Gastrocnemius medialis (tissue), 4 donors: Measurements from ENCODE around the gene ATP1A3. TPM values are rescaled to one million over a fixed set of nuclear protein-coding genes. Genes with fewer than 3 reads are reported as not detected.
A peak's percentile ranks its signal among the peaks of the same experiment; 100 is the strongest.
"Not testable (repeated sequence)": the region's sequence is repeated elsewhere in the genome, so short reads cannot be mapped to it uniquely, and the experiment has no call there.

Experiments
- ATAC-seq, 2 donors: fragments of 150-250 bp; one replicate each; pipeline ENCODE4 v1.9.1; 2016
- DNase-seq, 2 donors: peaks; one replicate each; pipeline ENCODE4 v3.0.0-alpha.2; 2019
- H3K27ac ChIP-seq, 4 donors: fragments of 200-600 bp; sonication (generic); 1 replicate in 1 of 4; 2 replicates in 3 of 4; pipeline ENCODE4 v1.5.1; 2016 to 2018; ENCODE audit warnings: mild to moderate bottlenecking in 2 of 4, moderate library complexity in 1 of 4
- H3K27me3 ChIP-seq, 3 donors: fragments of 200-600 bp; sonication (generic) in 2 of 3; 1 replicate in 1 of 3; 2 replicates in 2 of 3; pipeline versions ENCODE4 v1.5.1 to v1.6.0; 2016 to 2019; ENCODE audit warnings: mild to moderate bottlenecking in 1 of 3, moderate library complexity in 1 of 3
- H3K36me3 ChIP-seq, 2 donors: fragments of 200-600 bp; sonication (generic) in 1 of 2; one replicate each; pipeline ENCODE4 v1.5.1; 2017 to 2018
- H3K4me1 ChIP-seq, 2 donors: fragments of 200-600 bp; sonication (generic) in 1 of 2; one replicate each; pipeline ENCODE4 v1.5.1; 2016 to 2017; ENCODE audit warnings: mild to moderate bottlenecking in 2 of 2
- H3K4me3 ChIP-seq, 4 donors: fragments of 200-600 bp; sonication (generic) in 3 of 4; 1 replicate in 1 of 4; 2 replicates in 3 of 4; pipeline ENCODE4 v1.5.1; 2016 to 2019; ENCODE audit warnings: mild to moderate bottlenecking in 2 of 4
- H3K9me3 ChIP-seq, 3 donors: fragments of 200-600 bp; sonication (generic) in 2 of 3; 1 replicate in 1 of 3; 2 replicates in 2 of 3; pipeline ENCODE4 v1.5.1; 2016 to 2019
- POLR2A ChIP-seq, 2 donors: fragments of 450-650 bp; IDR thresholded peaks; one replicate each; pipeline ENCODE4 v1.6.1; 2017; ENCODE audit warnings: antibody characterized with exemption in 2 of 2, mild to moderate bottlenecking in 2 of 2, moderate library complexity in 2 of 2
- in situ Hi-C, 4 donors: fragments of 200-750 bp; cut with MboI; loops; one replicate each; pipeline versions ENCODE4 v1.15.0 to v1.8.0; 2017; ENCODE audit warnings: low sequenced_read_pairs in 4 of 4
- intact Hi-C: fragments of 100-400 bp; cut with DNase I; formaldehyde crosslinking; loops from one replicate; pipeline ENCODE4 v1.15.1; 2023; ENCODE audit warnings: low total_unique reads
- total RNA-seq, 4 donors: library from RNA; depleted of rRNA; stranded (reverse); fragments of >200 nt; gene quantifications; one replicate each; pipeline versions ENCODE4 v1.1.0 to v1.2.3, GENCODE V29; 2016
- TF ChIP-seq, protein P1 (sequence below), 5 experiments: fragments of 450-650 bp in 3 of 5; fragments of 200-600 bp in 2 of 5; sonication (generic) in 2 of 5; IDR thresholded peaks in 4 of 5; conservative IDR thresholded peaks in 1 of 5; 1 replicate in 4 of 5; 2 replicates in 1 of 5; pipeline ENCODE4 v1.5.1; 2016 to 2019; ENCODE audit warnings: antibody characterized with exemption in 5 of 5, mild to moderate bottlenecking in 3 of 5, moderate library complexity in 3 of 5

Gene ATP1A3
- total RNA-seq, 4 donors from 2014 or later: not detected

- in situ Hi-C loops: no loop called here
- Histone ChIP-seq H3K9me3 (no peaks in the 10 kb centered on the region), H3K27me3 (peaks cover 46 to 70% (median 65%) of the 10 kb centered on the region in 3 donors), H3K36me3 (no peaks in the 10 kb centered on the region), H3K27ac (no peak overlapping the region), H3K4me1 (peaks cover 0 to 8% of the 10 kb centered on the region in 2 donors), H3K4me3 (peak overlapping the region in 2 of 4 donors; percentile 37 to 49)
- TF ChIP-seq, protein P1, sequence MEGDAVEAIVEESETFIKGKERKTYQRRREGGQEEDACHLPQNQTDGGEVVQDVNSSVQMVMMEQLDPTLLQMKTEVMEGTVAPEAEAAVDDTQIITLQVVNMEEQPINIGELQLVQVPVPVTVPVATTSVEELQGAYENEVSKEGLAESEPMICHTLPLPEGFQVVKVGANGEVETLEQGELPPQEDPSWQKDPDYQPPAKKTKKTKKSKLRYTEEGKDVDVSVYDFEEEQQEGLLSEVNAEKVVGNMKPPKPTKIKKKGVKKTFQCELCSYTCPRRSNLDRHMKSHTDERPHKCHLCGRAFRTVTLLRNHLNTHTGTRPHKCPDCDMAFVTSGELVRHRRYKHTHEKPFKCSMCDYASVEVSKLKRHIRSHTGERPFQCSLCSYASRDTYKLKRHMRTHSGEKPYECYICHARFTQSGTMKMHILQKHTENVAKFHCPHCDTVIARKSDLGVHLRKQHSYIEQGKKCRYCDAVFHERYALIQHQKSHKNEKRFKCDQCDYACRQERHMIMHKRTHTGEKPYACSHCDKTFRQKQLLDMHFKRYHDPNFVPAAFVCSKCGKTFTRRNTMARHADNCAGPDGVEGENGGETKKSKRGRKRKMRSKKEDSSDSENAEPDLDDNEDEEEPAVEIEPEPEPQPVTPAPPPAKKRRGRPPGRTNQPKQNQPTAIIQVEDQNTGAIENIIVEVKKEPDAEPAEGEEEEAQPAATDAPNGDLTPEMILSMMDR (IDR thresholded peaks at IDR 0.05 in 4 of 5, conservative IDR thresholded peaks at IDR 0.05 in 1 of 5): no peak
- no peak for TF ChIP-seq POLR2A (IDR thresholded peaks at IDR 0.05)
- ATAC-seq: no peak
- intact Hi-C loops: no loop called here
- DNase-seq: no peak
Observed at GRCh38 chr19:41994521-41994971, 516 bp upstream of the ATP1A3 start.

- H3K36me3 ChIP-seq, H3K27ac ChIP-seq, DNase-seq, H3K4me3 ChIP-seq, in situ Hi-C loops, H3K4me1 ChIP-seq, H3K9me3 ChIP-seq, ATAC-seq, intact Hi-C loops: not testable (repeated sequence)
- H3K27me3 ChIP-seq: peaks cover 29 to 51% (median 44%) of the 10 kb centered on the region in 3 donors
Observed at GRCh38 chr19:41991925-41992569, 2.0 kb downstream of the ATP1A3 start.

GRCh38 chr19:41991025-41991424 is 3.0 kb downstream of the ATP1A3 start:
- no peak for DNase-seq
- peaks cover 22 to 41% (median 37%) of the 10 kb centered on the region in 3 donors for H3K27me3 ChIP-seq
- no peaks in the 10 kb centered on the region for H3K9me3 ChIP-seq
- no peak for TF ChIP-seq POLR2A (IDR thresholded peaks at IDR 0.05)
- TF ChIP-seq, protein P1 (IDR thresholded peaks at IDR 0.05 in 4 of 5, conservative IDR thresholded peaks at IDR 0.05 in 1 of 5): no peak
- H3K36me3 ChIP-seq: no peaks in the 10 kb centered on the region
- no peak for ATAC-seq
- intact Hi-C loops (no loop called here), in situ Hi-C loops (no loop called here)
- peaks cover 0 to 5% of the 10 kb centered on the region in 2 donors for H3K4me1 ChIP-seq
- no peak overlapping the region for H3K27ac ChIP-seq
- H3K4me3 ChIP-seq: no peak overlapping the region

DNA sequence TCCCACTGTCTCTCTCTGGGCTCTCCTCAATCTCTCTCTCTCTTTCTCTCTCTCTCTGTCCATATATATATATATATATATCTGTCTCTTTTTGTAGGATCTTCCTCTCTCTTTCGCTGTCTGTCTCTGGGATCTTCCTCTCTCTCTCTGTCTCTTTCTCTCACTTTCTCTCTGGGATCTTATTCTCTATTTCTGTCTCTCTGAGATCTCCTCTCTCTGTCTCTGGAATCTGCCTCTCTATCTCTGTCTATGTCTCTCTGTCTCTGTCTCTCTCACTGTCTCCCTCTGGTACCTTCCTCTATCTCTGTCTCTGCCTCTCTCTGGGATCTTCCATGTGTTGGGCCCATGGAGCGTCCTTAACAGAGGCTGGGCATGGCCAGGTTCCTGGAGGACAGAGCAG is 3.4 kb downstream of the ATP1A3 start:
- TF ChIP-seq POLR2A (IDR thresholded peaks at IDR 0.05): no peak
- TF ChIP-seq, protein P1 (IDR thresholded peaks at IDR 0.05 in 4 of 5, conservative IDR thresholded peaks at IDR 0.05 in 1 of 5): no peak
- Histone ChIP-seq H3K4me1 (peaks cover 0 to 5% of the 10 kb centered on the region in 2 donors), H3K27ac (no peak overlapping the region), H3K9me3 (no peaks in the 10 kb centered on the region), H3K4me3 (no peak overlapping the region), H3K27me3 (peaks cover 19 to 40% (median 35%) of the 10 kb centered on the region in 3 donors), H3K36me3 (no peaks in the 10 kb centered on the region)
- ATAC-seq (no peak), DNase-seq (no peak)
- intact Hi-C loops (no loop called here), in situ Hi-C loops (no loop called here)

DNA sequence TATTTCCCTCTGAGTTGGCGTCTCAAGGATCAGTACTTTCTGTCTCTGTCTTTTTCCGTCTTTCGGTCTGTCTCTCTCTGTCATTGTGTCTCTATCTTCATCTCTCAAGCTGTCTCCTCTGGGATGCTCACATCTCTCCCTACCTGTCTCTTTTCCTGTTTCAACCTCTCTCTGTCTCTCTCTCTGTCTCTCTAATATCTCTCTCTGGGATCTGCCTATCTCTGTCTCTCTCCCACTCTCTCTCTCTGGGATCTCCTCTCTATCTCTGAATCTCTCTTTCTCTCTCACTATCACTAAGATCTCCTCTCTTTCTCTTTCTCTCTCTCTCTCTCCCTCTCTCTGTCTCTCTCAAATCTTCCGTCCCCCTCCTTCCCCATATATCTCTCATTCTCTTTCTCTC is 4.0 kb downstream of the ATP1A3 start:
- intact Hi-C loops: no loop called here

More for the DNA sequence above, 4.0 kb downstream of the ATP1A3 start:
- Histone ChIP-seq H3K4me3 (no peak overlapping the region), H3K4me1 (peaks cover 0 to 5% of the 10 kb centered on the region in 2 donors), H3K9me3 (no peaks in the 10 kb centered on the region), H3K36me3 (no peaks in the 10 kb centered on the region), H3K27ac (no peak overlapping the region), H3K27me3 (peaks cover 17 to 34% (median 29%) of the 10 kb centered on the region in 3 donors)
- TF ChIP-seq, protein P1 (IDR thresholded peaks at IDR 0.05 in 4 of 5, conservative IDR thresholded peaks at IDR 0.05 in 1 of 5): no peak
- no peak for TF ChIP-seq POLR2A (IDR thresholded peaks at IDR 0.05)
- no peak for ATAC-seq
- no peak for DNase-seq
- in situ Hi-C loops: no loop called here
